T-helper 1 cell treated with Interleukin-12 subunit alpha and Interleukin-12 subunit beta and Interleukin-4 antibody, amounts not matched to agents 30 μg/mL and 1 μg/mL, for 36 hours (primary cell): ENCODE measurements around the gene CC2D1A.

ENCODE experiments used
- H3K27ac Mint-ChIP-seq: one replicate; pipeline ENCODE4 v1.8.0; 2021; ENCODE audit warnings: mild to moderate bottlenecking, mixed read lengths
- H3K27me3 Mint-ChIP-seq: one replicate; pipeline ENCODE4 v1.8.0; 2021; ENCODE audit warnings: low read depth, mixed read lengths
- H3K36me3 Mint-ChIP-seq: one replicate; pipeline ENCODE4 v1.8.0; 2021; ENCODE audit warnings: low read depth, mixed read lengths
- H3K4me1 Mint-ChIP-seq: one replicate; pipeline ENCODE4 v1.8.0; 2021; ENCODE audit warnings: low read depth, mixed read lengths
- H3K4me3 Mint-ChIP-seq: one replicate; pipeline ENCODE4 v1.8.0; 2021; ENCODE audit warnings: mild to moderate bottlenecking, moderate library complexity, mixed read lengths
- H3K9me3 Mint-ChIP-seq: one replicate; pipeline ENCODE4 v1.8.0; 2021; ENCODE audit warnings: mixed read lengths

Gene CC2D1A

GRCh38 chr19:13884726-13885591 lies 21.0 kb upstream of the CC2D1A start:
- H3K4me1 Mint-ChIP-seq = peaks cover 24% of the 10 kb centered on the region
- H3K4me3 Mint-ChIP-seq = no peak overlapping the region
- no peaks in the 10 kb centered on the region for H3K36me3 Mint-ChIP-seq

DNA sequence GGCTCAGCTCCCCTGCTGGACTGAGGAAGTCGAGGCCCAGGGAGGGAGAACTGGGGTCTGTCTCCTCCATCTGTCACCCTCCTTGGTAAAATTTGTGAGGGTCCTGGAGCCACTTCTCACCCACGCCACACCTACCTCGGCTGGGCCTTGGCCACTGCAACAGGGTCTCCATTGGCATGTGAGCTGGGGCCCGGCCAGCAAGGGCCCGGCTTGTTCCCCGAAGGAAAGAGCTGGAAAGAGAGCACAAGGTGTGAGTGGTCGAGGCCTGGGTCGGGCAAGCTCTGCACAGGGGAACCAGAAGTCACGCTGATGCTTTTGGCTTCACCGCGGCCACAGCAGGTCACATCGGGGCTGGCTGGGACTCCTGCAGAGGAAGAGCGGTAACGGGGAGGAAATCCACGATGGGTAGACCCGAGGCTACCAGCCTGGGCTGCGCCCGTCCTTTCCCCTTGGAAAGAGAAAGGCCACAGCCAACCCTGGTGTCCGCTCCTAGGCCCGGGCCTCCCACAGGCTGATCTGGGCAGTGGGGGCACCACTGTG lies 20.1 kb upstream of the CC2D1A start:
- no peaks in the 10 kb centered on the region for H3K36me3 Mint-ChIP-seq

More at GRCh38 chr19:13884726-13885591, 21.0 kb upstream of the CC2D1A start:
- Mint-ChIP-seq H3K27me3 (no peaks in the 10 kb centered on the region), H3K27ac (no peak overlapping the region), H3K9me3 (no peaks in the 10 kb centered on the region)

DNA sequence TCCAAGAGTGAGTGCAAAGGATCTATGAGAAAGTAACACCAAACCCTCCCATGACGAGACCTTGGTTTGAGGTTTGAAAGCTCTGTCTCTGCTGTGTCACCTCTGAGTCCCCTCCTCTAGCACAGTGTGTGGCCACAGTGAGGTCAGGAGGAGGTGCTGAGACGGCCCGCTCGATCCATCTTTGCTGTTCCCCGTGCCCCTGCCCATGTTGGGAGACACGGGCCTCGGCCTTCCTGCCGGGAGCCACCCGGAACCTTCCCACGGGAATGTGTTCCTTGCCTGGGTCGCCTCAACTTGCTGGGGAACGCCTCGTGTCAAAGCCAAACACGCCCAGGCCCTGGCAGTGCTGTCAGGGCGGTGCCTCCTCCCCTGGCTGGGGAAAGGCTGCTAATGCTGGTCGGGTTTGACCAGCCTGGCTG lies 19.0 kb upstream of the CC2D1A start:
- Mint-ChIP-seq H3K36me3 (no peaks in the 10 kb centered on the region), H3K9me3 (no peaks in the 10 kb centered on the region), H3K27ac (no peak overlapping the region), H3K4me1 (peaks cover 8% of the 10 kb centered on the region), H3K4me3 (no peak overlapping the region), H3K27me3 (no peaks in the 10 kb centered on the region)

More for the DNA sequence above, 20.1 kb upstream of the CC2D1A start:
- peaks cover 17% of the 10 kb centered on the region for H3K4me1 Mint-ChIP-seq
- H3K27me3 Mint-ChIP-seq = no peaks in the 10 kb centered on the region
- no peaks in the 10 kb centered on the region for H3K9me3 Mint-ChIP-seq
- H3K27ac Mint-ChIP-seq = no peak overlapping the region
- H3K4me3 Mint-ChIP-seq = no peak overlapping the region

GRCh38 chr19:13887517-13887916 lies 18.5 kb upstream of the CC2D1A start:
- Mint-ChIP-seq H3K9me3 (no peaks in the 10 kb centered on the region), H3K27ac (no peak overlapping the region), H3K4me3 (no peak overlapping the region), H3K36me3 (no peaks in the 10 kb centered on the region), H3K27me3 (no peaks in the 10 kb centered on the region), H3K4me1 (peaks cover 5% of the 10 kb centered on the region)

GRCh38 chr19:13888281-13888680 lies 17.7 kb upstream of the CC2D1A start:
- Mint-ChIP-seq H3K9me3 (no peaks in the 10 kb centered on the region), H3K36me3 (no peaks in the 10 kb centered on the region), H3K4me3 (no peak overlapping the region), H3K27me3 (no peaks in the 10 kb centered on the region), H3K4me1 (peaks cover 5% of the 10 kb centered on the region), H3K27ac (no peak overlapping the region)

DNA sequence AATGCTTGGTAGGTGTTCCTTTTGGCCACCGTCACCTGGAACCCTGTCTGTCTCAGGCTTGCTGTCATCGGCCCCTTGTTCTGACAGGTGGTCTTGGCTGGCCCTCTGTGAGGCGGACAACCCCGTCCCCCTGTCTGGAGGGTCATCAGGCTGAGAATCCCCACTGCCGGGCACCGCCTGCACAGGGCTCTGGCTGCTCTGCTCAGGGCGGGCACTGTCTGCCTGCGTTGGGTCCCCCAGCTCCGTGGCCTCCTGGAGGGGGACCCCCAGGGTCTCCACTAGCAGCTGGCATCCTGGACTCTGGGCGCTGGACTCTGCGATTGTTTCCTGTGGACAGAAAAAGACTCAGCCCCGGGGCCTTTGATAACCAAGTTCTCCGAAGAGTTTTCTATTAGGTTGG lies 15.9 kb upstream of the CC2D1A start:
- Mint-ChIP-seq H3K36me3 (no peaks in the 10 kb centered on the region), H3K9me3 (no peaks in the 10 kb centered on the region), H3K27me3 (no peaks in the 10 kb centered on the region), H3K4me1 (no peaks in the 10 kb centered on the region), H3K27ac (no peak overlapping the region), H3K4me3 (no peak overlapping the region)

GRCh38 chr19:13892870-13893269 lies 13.1 kb upstream of the CC2D1A start:
- Mint-ChIP-seq H3K4me1 (no peaks in the 10 kb centered on the region), H3K4me3 (no peak overlapping the region), H3K27me3 (no peaks in the 10 kb centered on the region), H3K27ac (no peak overlapping the region), H3K9me3 (no peaks in the 10 kb centered on the region), H3K36me3 (no peaks in the 10 kb centered on the region)

GRCh38 chr19:13894552-13894951 lies 11.4 kb upstream of the CC2D1A start:
- no peaks in the 10 kb centered on the region for H3K27me3 Mint-ChIP-seq
- H3K9me3 Mint-ChIP-seq = no peaks in the 10 kb centered on the region
- H3K4me3 Mint-ChIP-seq = no peak overlapping the region
- no peaks in the 10 kb centered on the region for H3K36me3 Mint-ChIP-seq
- no peaks in the 10 kb centered on the region for H3K4me1 Mint-ChIP-seq
- no peak overlapping the region for H3K27ac Mint-ChIP-seq

DNA sequence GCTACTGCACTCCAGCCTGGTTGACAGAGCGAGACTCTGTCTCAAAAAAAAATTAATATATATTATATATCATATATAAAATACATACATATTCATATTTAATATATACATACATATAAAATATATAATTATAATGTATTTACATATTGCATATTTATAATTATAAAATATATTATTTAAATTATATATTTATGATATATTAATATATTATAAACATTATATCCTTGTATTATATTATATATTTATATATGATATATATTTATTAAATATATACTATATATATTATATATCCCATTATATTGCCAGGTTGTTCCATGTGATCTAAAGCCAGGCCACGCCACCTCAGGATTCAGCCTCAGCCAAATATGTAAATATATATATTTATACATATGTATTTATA lies 9.8 kb upstream of the CC2D1A start:
- no peaks in the 10 kb centered on the region for H3K4me1 Mint-ChIP-seq
- H3K4me3 Mint-ChIP-seq = no peak overlapping the region
- no peaks in the 10 kb centered on the region for H3K27me3 Mint-ChIP-seq
- no peak overlapping the region for H3K27ac Mint-ChIP-seq
- no peaks in the 10 kb centered on the region for H3K36me3 Mint-ChIP-seq
- H3K9me3 Mint-ChIP-seq = no peaks in the 10 kb centered on the region

DNA sequence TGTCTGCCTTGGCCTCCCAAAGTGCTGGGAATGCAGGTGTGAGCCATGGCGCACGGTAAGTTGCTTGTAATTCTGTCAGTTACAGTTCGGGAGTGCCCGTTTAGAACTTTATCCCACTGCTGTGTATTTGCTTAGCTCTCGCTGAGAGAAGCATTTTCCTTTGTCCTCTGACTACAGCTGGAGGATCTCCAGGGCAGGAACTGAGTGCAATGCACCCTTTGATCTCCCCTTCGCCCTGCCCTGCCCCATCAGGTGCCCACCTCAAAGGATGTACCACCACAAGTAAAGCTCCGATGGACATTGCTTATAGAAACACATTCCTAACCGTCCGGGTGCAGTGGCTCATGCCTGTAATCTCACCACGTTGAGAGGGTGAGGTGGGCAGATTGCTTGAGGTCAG lies 6.6 kb upstream of the CC2D1A start:
- H3K4me3 Mint-ChIP-seq = no peak overlapping the region
- H3K36me3 Mint-ChIP-seq = no peaks in the 10 kb centered on the region
- H3K27ac Mint-ChIP-seq = no peak overlapping the region
- H3K27me3 Mint-ChIP-seq = no peaks in the 10 kb centered on the region
- H3K4me1 Mint-ChIP-seq = no peaks in the 10 kb centered on the region
- no peaks in the 10 kb centered on the region for H3K9me3 Mint-ChIP-seq

DNA sequence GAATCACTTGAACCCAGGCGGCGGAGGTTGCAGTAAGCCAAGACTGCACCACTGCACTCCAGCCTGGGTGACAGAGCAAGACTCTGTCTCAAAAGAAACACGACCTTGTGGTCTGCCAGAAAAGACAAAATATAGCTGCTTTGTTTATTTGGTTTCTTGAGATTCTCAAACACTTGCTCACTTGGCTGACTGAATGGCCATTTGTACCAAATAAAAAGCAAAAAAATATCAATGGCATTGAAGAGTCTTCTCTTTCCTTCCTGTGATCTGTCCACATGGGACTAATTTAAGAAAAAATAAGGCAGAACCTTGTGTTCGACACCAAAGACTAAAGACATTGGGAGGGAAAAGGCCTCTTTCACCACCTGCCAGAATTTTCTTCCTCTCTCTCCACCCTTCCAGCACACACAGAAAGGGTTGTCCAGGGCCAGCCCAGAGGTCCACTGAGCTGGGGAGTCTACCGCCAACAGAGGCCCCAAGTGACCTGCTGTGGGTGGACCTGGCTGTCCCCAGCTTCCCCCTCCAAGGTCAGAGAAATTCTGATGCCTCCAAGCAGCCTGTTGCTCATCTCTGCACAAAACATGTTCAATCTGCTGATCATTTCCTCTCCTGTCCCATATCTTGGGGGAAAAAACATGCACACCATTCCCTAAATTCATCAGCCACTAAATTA lies 6.0 kb upstream of the CC2D1A start:
- Mint-ChIP-seq H3K4me3 (no peak overlapping the region), H3K36me3 (no peaks in the 10 kb centered on the region), H3K27me3 (no peaks in the 10 kb centered on the region), H3K9me3 (no peaks in the 10 kb centered on the region), H3K27ac (no peak overlapping the region), H3K4me1 (peaks cover 2% of the 10 kb centered on the region)

- Mint-ChIP-seq H3K36me3 (peaks cover 4% of the 10 kb centered on the region), H3K27me3 (no peaks in the 10 kb centered on the region), H3K4me1 (peaks cover 17% of the 10 kb centered on the region), H3K4me3 (no peak overlapping the region), H3K27ac (no peak overlapping the region), H3K9me3 (no peaks in the 10 kb centered on the region)
Measured at GRCh38 chr19:13902993-13903555, 2.9 kb upstream of the CC2D1A start.

DNA sequence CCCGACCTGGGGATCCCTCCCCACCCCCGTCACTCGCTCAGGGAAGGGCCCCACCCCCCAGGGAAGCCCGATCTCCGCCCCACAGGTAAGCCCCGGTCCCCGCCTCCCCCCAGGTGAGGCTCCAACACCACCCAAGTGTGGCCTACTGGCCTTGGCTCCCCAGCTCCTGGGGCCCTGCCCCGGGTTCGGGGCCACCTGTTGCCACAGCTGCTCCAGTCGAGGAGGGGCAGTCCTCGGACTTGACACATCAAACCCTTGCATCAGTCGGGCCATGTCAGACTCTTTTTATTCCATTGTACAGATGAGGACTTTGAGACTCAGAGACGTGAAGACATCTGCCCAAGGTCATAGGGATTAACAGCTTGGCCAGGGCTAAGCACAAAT lies 512 bp downstream of the CC2D1A start:
- Mint-ChIP-seq H3K27me3 (no peaks in the 10 kb centered on the region), H3K4me3 (peak overlapping the region; percentile 81), H3K4me1 (peaks cover 17% of the 10 kb centered on the region), H3K36me3 (peaks cover 4% of the 10 kb centered on the region), H3K9me3 (no peaks in the 10 kb centered on the region), H3K27ac (peak overlapping the region; percentile 65)

DNA sequence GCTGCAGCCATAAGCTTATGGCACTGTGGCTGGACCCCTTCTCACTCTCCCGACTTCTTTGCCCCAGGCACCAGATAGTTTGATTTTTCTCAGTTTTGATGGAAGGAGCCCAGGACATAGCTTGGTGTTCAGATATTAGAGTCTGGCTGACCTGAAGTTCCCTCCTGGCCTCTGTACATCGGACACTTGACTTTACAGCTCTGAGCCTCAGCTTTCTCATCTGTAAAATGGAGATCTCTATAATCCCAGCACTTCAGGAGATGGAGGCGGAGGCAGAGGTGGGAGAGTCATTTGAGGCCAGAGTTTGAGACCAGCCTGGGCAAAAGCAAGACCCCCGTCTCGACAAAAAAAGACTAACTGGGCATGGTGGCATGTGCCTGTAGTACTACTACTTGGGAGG lies 909 bp downstream of the CC2D1A start:
- peak overlapping the region; percentile 65 for H3K27ac Mint-ChIP-seq
- no peaks in the 10 kb centered on the region for H3K27me3 Mint-ChIP-seq
- peaks cover 17% of the 10 kb centered on the region for H3K4me1 Mint-ChIP-seq
- peaks cover 4% of the 10 kb centered on the region for H3K36me3 Mint-ChIP-seq
- H3K4me3 Mint-ChIP-seq = peak overlapping the region; percentile 81
- H3K9me3 Mint-ChIP-seq = no peaks in the 10 kb centered on the region

DNA sequence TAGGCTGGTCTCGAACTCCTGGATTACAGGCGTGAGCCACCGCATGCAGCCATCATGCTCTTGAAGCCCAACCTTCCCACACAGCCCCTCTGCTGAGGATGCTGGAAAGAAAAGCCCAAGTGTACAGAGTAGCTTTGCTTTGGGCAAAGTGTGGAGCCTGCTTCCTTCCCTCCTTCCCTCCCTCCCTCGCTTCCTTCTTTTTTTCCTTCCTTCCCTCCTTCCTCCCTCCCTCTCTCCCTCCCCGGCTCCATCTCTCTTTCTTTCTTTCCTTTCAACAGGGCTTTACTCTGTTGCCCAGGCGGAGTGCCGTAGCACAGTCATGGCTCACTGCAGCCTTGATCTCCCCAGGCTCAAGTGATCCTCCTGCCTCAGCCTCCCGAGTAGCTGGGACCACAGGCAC lies 2.7 kb downstream of the CC2D1A start:
- no peaks in the 10 kb centered on the region for H3K27me3 Mint-ChIP-seq
- peaks cover 5% of the 10 kb centered on the region for H3K36me3 Mint-ChIP-seq
- no peak overlapping the region for H3K4me3 Mint-ChIP-seq
- H3K27ac Mint-ChIP-seq = no peak overlapping the region
- H3K4me1 Mint-ChIP-seq = peaks cover 17% of the 10 kb centered on the region
- no peaks in the 10 kb centered on the region for H3K9me3 Mint-ChIP-seq
